Fibroblast of mammary gland (primary cell): Measurements from ENCODE around the gene SLC37A1.

Experiments
- DNase-seq: peaks from one replicate; pipeline ENCODE4 v3.0.0-alpha.2; 2010; ENCODE audit warnings: low read depth
- H3K4me3 ChIP-seq: 2 replicates; pipeline ENCODE4 v1.5.1; 2011; ENCODE audit warnings: low read depth, mild to moderate bottlenecking, low read length, moderate library complexity; ENCODE audit not compliant: control insufficient read depth
- TF ChIP-seq, protein P1 (sequence below): conservative IDR thresholded peaks from 2 replicates; pipeline ENCODE4 v1.5.1; 2011; ENCODE audit warnings: low read depth, low read length, inconsistent platforms; ENCODE audit not compliant: control insufficient read depth, insufficient read depth

SLC37A1 gene

DNA sequence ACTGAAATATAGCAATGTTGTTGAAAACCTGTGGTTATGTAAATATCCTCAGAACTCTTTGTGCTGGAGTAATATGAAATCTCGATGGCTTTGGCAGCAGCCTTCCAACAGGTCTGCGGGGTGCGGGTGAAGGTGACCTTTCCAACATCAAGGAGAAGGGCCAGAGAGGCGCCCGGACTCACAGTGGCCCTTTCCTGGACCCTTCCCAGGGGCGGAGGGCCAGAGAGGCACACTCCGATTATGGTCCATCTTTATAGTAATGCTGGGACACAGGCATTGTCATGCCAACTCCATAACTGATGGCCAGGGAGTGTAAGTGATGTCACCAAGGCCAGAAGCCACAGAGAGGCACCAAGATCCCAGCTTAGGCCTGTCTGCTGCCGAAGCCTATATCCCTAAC, 18.1 kb downstream of the SLC37A1 start:
- no peak overlapping the region for H3K4me3 ChIP-seq
- no peak for DNase-seq
- TF ChIP-seq, protein P1, sequence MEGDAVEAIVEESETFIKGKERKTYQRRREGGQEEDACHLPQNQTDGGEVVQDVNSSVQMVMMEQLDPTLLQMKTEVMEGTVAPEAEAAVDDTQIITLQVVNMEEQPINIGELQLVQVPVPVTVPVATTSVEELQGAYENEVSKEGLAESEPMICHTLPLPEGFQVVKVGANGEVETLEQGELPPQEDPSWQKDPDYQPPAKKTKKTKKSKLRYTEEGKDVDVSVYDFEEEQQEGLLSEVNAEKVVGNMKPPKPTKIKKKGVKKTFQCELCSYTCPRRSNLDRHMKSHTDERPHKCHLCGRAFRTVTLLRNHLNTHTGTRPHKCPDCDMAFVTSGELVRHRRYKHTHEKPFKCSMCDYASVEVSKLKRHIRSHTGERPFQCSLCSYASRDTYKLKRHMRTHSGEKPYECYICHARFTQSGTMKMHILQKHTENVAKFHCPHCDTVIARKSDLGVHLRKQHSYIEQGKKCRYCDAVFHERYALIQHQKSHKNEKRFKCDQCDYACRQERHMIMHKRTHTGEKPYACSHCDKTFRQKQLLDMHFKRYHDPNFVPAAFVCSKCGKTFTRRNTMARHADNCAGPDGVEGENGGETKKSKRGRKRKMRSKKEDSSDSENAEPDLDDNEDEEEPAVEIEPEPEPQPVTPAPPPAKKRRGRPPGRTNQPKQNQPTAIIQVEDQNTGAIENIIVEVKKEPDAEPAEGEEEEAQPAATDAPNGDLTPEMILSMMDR, result no peak

DNA sequence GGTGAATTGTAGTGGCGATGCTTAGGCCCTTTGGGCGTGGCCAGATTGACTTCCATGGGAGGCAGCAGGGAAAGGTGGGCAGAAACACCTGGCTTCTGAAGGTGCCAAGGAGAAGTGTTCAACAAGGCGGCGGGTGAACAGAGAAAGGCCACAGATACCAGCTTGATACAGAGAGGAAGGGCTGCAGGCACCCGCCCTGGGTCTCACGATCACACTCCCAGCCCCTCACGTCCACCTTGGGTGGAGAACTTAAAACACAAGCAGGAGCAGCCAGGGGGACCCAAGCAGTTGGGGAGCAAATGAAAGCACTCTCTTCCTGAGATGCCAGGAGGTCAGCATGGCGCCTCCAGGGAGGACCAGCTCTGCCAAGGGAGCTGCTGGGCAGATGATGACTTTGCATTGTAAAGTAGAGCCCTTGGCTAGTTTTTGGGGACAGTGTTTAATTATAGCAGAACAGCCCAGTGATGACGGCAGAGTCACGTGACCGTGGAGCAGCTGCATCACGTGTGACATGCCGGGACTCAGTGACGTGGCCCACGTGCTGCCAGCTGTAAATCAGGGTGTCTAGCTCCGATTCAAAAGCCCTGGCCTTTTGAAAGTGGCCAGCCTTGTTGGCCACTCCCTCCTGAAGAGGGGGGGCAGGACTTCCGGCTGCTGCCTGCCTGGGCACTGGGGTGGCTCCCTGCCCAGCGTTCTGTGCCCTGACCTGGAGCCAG, 19.0 kb downstream of the SLC37A1 start:
- H3K4me3 ChIP-seq, result no peak overlapping the region
- TF ChIP-seq, protein P1, result no peak
- DNase-seq, result no peak

DNA sequence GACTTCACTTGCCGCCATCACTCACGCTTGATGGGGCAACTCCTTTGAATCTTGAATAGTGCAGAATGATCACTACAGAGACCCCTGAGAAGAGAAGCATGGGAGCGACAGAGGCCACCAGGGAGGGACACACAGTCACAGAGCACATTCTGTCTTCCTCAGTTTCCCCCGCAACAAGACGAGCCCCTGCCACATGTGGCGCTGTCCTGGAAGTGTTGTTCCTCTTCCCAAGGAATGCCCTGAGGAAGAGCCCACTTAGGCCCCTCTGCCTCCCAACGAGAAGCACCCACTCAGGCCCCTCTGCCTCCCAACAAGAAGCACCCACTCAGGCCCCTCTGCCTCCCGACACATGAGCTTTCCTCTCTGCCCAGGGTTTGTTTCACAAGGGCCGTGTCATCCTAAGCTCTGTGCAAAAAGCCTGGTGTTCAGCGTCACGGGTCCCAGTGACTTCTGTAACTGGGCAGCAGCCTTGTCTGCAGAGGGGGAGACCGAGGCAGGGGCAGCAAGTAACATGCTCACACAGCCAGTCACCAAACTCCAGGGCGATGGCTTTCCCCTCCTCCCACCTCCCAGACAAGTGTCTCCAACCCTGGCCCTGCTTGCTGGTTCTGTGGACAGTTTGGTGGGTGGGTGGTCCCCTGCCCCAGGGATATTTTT, 19.8 kb downstream of the SLC37A1 start:
- H3K4me3 ChIP-seq, result no peak overlapping the region
- no peak for DNase-seq
- TF ChIP-seq, protein P1, result no peak

GRCh38 chr21:42533963-42534355, 20.3 kb downstream of the SLC37A1 start:
- no peak overlapping the region for H3K4me3 ChIP-seq
- TF ChIP-seq, protein P1, result no peak
- DNase-seq, result no peak

GRCh38 chr21:42534421-42535378, 21.0 kb downstream of the SLC37A1 start:
- no peak overlapping the region for H3K4me3 ChIP-seq
- DNase-seq, result no peak
- TF ChIP-seq, protein P1, result no peak

DNA sequence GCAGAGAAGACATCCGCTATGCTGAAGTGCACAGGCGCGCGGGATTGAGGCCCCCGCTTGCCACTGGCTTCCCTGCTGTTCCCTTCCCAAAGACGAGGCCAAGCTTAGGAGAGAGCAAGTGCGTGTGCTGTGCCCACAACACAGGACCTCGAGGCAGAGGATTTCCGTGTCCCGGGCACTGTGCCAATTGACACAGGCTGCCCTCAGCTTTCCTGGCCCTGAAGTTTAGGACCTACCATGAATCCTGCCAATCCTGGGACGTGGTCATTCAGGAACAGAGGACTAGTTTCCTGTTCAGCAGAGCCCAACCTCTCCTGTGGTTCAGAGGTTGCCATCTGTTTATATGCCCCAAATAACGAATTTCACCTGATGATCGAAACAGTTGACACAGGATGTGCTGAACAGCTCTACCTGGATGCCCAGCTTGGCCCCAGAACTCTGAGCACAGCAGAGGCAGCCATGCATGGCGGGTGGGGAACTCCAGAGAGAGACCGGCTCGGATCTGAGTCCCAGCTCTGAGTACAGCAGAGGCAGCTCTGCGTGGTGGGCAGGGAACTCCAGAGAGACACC, 22.0 kb downstream of the SLC37A1 start:
- TF ChIP-seq, protein P1, result no peak
- H3K4me3 ChIP-seq, result no peak overlapping the region
- DNase-seq, result no peak
